Astrocyte (in vitro differentiated cells and primary cell): ENCODE results near the gene FHL1.

Source experiments
- EZH2 ChIP-seq: IDR thresholded peaks from 2 replicates; pipeline ENCODE4 v1.6.1; 2012; ENCODE audit warnings: mild to moderate bottlenecking, low read length, inconsistent platforms; ENCODE audit not compliant: insufficient read depth
- TF ChIP-seq, protein P1 (sequence below): IDR thresholded peaks from 2 replicates; pipeline ENCODE4 v1.5.1; 2011; ENCODE audit warnings: low read depth, mild to moderate bottlenecking, inconsistent platforms, low read length, moderate library complexity; ENCODE audit not compliant: insufficient read depth

DNA sequence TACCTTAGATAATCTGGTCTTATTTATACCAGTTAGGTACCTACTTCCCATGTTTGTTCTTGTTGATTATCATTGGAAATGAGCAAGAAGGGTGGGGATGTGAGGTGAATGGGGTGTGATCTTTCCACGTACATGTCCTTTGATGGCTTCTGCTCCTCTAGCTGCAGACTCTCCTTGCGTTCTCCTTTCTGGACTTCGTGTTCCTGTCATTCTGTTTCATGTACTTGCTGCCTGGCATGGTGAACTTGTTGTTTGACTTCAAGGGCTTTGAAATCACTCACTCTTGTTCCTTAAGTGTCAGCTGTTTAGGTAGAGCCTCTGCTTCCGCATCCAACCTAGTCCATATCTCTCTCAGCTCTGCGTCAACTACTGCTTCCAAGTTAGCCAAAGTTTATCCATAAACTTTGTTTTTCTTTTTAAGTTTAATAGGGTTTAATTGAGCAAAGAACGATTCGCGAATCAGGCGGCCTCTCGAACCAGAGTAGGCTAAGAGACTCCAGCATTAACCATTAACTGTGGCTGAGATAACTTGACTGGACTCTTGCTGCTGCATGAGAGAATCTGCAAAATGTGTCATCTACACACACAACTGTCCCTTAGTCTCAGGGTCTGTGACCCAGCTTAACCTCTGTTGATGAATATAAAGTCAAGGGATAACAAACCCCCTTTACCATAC is 42.8 kb downstream of the FHL1 start:
- TF ChIP-seq, protein P1, sequence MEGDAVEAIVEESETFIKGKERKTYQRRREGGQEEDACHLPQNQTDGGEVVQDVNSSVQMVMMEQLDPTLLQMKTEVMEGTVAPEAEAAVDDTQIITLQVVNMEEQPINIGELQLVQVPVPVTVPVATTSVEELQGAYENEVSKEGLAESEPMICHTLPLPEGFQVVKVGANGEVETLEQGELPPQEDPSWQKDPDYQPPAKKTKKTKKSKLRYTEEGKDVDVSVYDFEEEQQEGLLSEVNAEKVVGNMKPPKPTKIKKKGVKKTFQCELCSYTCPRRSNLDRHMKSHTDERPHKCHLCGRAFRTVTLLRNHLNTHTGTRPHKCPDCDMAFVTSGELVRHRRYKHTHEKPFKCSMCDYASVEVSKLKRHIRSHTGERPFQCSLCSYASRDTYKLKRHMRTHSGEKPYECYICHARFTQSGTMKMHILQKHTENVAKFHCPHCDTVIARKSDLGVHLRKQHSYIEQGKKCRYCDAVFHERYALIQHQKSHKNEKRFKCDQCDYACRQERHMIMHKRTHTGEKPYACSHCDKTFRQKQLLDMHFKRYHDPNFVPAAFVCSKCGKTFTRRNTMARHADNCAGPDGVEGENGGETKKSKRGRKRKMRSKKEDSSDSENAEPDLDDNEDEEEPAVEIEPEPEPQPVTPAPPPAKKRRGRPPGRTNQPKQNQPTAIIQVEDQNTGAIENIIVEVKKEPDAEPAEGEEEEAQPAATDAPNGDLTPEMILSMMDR = no peak
- TF ChIP-seq EZH2 = no peak
